ENCODE measurements around the gene ERC2.

The ERC2 gene

GRCh38 chr3:55543181-55543614 is 925.1 kb downstream of the ERC2 start:
- TF ChIP-seq CTCF (conservative IDR thresholded peaks at IDR 0.05; ENCODE audit: control insufficient read depth, insufficient read depth, low read depth, low read length) = no peak
- no peak for DNase-seq (ENCODE audit: low read depth)
- no peak overlapping the region for H3K4me3 ChIP-seq (ENCODE audit: control insufficient read depth, low read depth, low read length)

DNA sequence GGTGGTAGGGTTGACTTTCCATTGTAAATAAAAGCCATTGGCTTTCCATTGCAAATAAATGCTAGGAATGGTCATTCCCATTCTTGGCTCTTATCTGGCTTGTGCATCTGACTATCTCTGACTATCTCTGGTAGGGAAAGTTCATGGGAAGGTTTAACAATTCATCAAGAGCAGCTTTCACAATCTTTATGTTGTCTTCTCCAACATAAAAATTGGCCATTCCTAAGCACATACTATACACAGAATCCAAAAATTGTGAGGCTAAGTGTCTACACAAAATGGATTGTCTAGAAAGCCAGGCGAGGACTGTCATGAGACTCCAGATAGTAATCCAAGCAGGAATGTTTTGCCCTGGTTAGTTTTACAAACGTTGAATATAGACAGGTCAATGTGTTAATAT is 926.8 kb downstream of the ERC2 start:
- TF ChIP-seq CTCF (conservative IDR thresholded peaks at IDR 0.05; ENCODE audit: control insufficient read depth, insufficient read depth, low read depth, low read length) = no peak
- H3K4me3 ChIP-seq (ENCODE audit: control insufficient read depth, low read depth, low read length) = no peak overlapping the region
- DNase-seq (ENCODE audit: low read depth) = no peak

DNA sequence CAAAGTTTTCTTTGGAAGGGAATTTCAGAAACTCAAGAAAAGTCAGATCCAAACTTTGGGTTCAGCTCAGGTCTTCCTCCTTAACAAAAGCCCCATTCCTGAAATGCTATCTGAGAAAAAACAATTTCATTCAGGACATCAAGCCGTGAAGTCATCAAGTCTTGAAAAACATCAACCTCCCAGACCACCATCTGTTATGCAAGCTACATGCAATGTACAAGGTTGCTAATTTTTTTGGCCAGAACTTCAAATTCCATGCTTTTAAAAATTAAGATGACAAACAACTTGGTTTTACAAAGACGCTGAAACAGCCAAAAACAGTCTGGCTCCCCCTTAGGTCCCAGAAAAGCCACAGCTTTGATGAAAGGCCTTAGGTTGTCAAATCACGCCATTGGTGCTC is 927.3 kb downstream of the ERC2 start:
- TF ChIP-seq CTCF (conservative IDR thresholded peaks at IDR 0.05; ENCODE audit: control insufficient read depth, insufficient read depth, low read depth, low read length) = no peak
- DNase-seq (ENCODE audit: low read depth) = no peak
- no peak overlapping the region for H3K4me3 ChIP-seq (ENCODE audit: control insufficient read depth, low read depth, low read length)

DNA sequence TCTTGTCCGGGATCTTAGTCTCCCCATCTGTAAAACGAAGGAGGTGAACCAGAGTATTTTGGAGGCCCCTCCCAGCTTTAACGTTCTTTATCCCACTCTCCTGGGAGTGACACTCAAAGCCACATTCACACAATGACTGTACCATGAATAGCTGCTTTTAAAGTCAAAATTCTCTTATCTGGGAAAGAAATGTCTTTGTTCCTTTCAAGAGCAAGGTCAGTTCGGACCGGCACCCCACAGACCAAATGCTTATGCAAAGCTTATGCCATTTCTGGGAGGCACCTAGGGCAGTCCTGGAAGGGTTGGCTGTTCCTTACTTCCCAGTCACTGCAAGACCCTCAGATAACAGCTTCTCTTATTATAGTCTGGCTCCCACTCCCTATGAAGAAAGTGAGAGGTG is 927.7 kb downstream of the ERC2 start:
- H3K4me3 ChIP-seq (ENCODE audit: control insufficient read depth, low read depth, low read length) = no peak overlapping the region
- TF ChIP-seq CTCF (conservative IDR thresholded peaks at IDR 0.05; ENCODE audit: control insufficient read depth, insufficient read depth, low read depth, low read length) = no peak
- DNase-seq (ENCODE audit: low read depth) = no peak

DNA sequence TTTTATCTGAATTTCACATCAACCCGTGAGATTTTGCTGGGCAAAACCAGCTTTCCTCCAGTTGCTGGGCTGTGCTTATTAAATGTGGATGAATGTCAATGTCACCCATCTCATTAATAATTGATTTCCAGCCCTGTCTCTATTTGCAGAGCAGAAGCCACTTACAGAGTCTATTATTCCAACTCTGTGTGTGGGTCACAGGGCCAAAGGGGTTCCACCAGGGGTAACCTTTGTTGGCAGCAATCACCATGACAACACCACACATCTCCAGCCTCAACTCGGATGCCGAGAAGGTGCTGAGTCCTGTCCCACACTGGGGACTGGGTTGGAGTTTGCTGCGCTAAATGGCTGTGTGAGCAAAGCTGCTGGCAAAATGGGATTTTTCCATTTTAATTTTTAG is 930.1 kb downstream of the ERC2 start:
- no peak for TF ChIP-seq CTCF (conservative IDR thresholded peaks at IDR 0.05; ENCODE audit: control insufficient read depth, insufficient read depth, low read depth, low read length)
- DNase-seq (ENCODE audit: low read depth) = no peak

DNA sequence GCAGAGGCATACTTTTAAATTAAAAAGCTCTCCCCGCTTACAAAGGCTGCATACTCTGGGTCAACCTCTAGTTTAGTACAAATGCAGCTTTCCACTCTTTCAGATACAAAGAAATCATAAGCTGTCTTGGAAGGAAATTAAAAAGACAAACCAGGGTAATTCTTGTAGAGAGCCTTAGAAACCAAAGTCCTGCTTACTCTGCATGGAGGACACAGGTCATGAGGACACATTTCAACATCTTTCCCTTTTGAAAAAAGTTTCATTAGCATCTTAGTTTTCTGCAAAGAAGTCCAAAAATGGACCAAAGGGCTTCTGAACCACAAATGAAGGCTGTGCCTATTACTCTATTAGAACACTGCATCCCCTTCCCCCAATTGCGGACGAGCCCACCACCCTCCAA is 930.7 kb downstream of the ERC2 start:
- DNase-seq (ENCODE audit: low read depth) = no peak
- no peak for TF ChIP-seq CTCF (conservative IDR thresholded peaks at IDR 0.05; ENCODE audit: control insufficient read depth, insufficient read depth, low read depth, low read length)
- no peak overlapping the region for H3K4me3 ChIP-seq (ENCODE audit: control insufficient read depth, low read depth, low read length)

More for the DNA sequence above, 930.1 kb downstream of the ERC2 start:
- H3K4me3 ChIP-seq (ENCODE audit: control insufficient read depth, low read depth, low read length) = no peak overlapping the region

DNA sequence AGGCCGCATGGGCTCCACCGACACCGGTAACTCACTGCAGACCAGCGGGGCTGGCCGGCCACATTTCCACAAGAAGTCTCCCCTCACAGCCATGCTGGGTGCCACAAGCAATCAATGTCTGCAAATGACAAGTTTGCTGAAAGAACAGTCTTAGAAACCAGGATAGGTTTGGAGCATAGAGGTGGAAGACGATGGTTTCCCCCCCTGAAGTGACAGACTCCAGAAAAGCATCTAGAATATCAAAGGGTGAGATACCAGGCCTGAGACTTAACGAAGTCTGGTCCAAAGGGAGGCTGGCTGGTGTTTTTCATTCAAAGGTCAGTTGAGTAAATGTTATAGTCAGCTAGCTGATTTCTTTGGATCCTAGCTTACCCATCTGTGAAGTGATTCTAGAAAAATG is 931.1 kb downstream of the ERC2 start:
- DNase-seq (ENCODE audit: low read depth) = no peak
- TF ChIP-seq CTCF (conservative IDR thresholded peaks at IDR 0.05; ENCODE audit: control insufficient read depth, insufficient read depth, low read depth, low read length) = no peak
- no peak overlapping the region for H3K4me3 ChIP-seq (ENCODE audit: control insufficient read depth, low read depth, low read length)

Data from fibroblast of mammary gland (primary cell).